ENCODE results near the gene DENND2A.

DNA sequence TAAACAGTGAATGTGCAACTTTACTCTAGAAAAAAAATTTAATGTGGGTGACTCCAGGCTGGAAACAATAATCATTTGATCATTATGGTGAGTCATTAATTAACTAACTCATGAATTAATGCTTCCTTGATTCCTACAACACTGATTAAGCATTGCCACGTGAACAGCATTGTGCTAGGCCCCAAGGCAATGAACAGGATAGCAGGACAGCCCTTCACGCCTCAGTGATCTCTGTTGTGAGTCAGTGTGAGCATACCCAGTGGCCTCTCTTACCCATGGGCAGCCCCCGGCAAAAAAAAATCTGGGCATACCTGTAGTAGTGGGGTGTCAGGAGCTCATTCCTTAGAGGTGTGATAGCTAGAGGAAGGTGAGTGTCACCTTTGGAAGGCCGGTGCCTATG lies 76.0 kb downstream of the DENND2A start:
- TF ChIP-seq, protein P1, sequence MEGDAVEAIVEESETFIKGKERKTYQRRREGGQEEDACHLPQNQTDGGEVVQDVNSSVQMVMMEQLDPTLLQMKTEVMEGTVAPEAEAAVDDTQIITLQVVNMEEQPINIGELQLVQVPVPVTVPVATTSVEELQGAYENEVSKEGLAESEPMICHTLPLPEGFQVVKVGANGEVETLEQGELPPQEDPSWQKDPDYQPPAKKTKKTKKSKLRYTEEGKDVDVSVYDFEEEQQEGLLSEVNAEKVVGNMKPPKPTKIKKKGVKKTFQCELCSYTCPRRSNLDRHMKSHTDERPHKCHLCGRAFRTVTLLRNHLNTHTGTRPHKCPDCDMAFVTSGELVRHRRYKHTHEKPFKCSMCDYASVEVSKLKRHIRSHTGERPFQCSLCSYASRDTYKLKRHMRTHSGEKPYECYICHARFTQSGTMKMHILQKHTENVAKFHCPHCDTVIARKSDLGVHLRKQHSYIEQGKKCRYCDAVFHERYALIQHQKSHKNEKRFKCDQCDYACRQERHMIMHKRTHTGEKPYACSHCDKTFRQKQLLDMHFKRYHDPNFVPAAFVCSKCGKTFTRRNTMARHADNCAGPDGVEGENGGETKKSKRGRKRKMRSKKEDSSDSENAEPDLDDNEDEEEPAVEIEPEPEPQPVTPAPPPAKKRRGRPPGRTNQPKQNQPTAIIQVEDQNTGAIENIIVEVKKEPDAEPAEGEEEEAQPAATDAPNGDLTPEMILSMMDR (IDR thresholded peaks at IDR 0.05; ENCODE audit: low read depth, low read length, poor library complexity, severe bottlenecking): no peak
- TF ChIP-seq EZH2phosphoT487 (IDR thresholded peaks at IDR 0.05; ENCODE audit: borderline replicate concordance, low read length): no peak

Measured in DOHH2 (cell line).